Mucosa of descending colon (tissue), 3 donors: ENCODE data around the gene CEP350. TPM values are rescaled to one million over a fixed set of nuclear protein-coding genes. Genes with fewer than 3 reads are reported as not detected.

Source experiments
- ATAC-seq: fragments of 200-7000 bp; cut with Tn5 transposase; one replicate; pipeline ENCODE4 v1.9.1; 2020; ENCODE audit warnings: mild to moderate bottlenecking, moderate library complexity
- DNase-seq, 3 donors: peaks; one replicate each; pipeline ENCODE4 v3.0.0-alpha.2; 2020
- H3K36me3 ChIP-seq: fragments of 200-600 bp; one replicate; pipeline ENCODE4 v1.8.0; 2021; ENCODE audit warnings: low read depth, mild to moderate bottlenecking
- H3K4me1 ChIP-seq: fragments of 200-600 bp; one replicate; pipeline ENCODE4 v1.8.0; 2021; ENCODE audit warnings: low read depth, mild to moderate bottlenecking
- H3K4me3 ChIP-seq: fragments of 200-600 bp; one replicate; pipeline ENCODE4 v1.8.0; 2021; ENCODE audit warnings: mild to moderate bottlenecking
- H3K9me3 ChIP-seq: fragments of 200-600 bp; one replicate; pipeline ENCODE4 v1.8.0; 2021; ENCODE audit warnings: mild to moderate bottlenecking
- CTCF ChIP-seq: fragments of 200-600 bp; IDR thresholded peaks from one replicate; pipeline ENCODE4 v1.8.0; 2022; ENCODE audit warnings: antibody characterized with exemption, mild to moderate bottlenecking
- intact Hi-C, 2 donors: fragments of 100-400 bp; cut with DNase I in 1 of 2; cut with micrococcal nuclease in 1 of 2; formaldehyde crosslinking; loops; one replicate each; pipeline versions ENCODE4 v1.11.0 to v1.11.1; 2022; cut with DNase I, micrococcal nuclease
- total RNA-seq, 3 donors: library from RNA; stranded (reverse); fragmentation: NEBNext Ultra II Directional in 2 of 3; extraction: Animal tissue kit (Norgen Biotek cat#: 25700) in 2 of 3; gene quantifications; one replicate each; pipeline versions ENCODE4 v1.2.1 to v1.2.4, GENCODE V29; 2021 to 2023
- donor health status: DM: no; HTN: no; CAD: no; lungs with moderate emphysema.
- donor health status: DM: no; HTN: no; CAD: no.
- donor health status: DM: no; HTN: yes; CAD: no.

CEP350 gene
- total RNA-seq, 3 donors from 2014 or later = 41.9 to 63.7 (median 53.9) TPM

DNA sequence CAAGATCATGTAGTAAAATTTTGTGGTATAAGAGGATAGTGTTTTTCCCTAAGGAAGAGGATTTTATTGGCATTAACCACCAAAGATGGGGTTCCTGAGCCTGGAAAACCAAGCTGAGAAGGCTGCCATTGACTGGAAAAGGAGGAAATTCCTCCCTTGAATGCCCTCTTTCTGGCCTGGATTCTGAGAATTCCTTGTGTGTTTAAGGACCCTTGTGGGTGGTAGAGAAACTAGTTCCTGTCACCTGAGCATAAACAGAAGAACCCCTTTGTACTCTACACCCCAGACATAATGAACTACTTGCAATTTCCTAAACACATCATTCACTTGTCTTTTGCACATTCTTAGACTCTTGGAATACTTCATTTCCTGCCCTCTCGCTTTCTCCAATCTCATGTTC lies 33.1 kb upstream of the CEP350 start:
- ATAC-seq (no peak), DNase-seq (no peak)
- TF ChIP-seq CTCF = no peak
- H3K4me1 ChIP-seq = no peaks in the 10 kb centered on the region
- no peaks in the 10 kb centered on the region for H3K36me3 ChIP-seq
- intact Hi-C loops = no loop called here
- no peak overlapping the region for H3K4me3 ChIP-seq
- H3K9me3 ChIP-seq = no peaks in the 10 kb centered on the region

DNA sequence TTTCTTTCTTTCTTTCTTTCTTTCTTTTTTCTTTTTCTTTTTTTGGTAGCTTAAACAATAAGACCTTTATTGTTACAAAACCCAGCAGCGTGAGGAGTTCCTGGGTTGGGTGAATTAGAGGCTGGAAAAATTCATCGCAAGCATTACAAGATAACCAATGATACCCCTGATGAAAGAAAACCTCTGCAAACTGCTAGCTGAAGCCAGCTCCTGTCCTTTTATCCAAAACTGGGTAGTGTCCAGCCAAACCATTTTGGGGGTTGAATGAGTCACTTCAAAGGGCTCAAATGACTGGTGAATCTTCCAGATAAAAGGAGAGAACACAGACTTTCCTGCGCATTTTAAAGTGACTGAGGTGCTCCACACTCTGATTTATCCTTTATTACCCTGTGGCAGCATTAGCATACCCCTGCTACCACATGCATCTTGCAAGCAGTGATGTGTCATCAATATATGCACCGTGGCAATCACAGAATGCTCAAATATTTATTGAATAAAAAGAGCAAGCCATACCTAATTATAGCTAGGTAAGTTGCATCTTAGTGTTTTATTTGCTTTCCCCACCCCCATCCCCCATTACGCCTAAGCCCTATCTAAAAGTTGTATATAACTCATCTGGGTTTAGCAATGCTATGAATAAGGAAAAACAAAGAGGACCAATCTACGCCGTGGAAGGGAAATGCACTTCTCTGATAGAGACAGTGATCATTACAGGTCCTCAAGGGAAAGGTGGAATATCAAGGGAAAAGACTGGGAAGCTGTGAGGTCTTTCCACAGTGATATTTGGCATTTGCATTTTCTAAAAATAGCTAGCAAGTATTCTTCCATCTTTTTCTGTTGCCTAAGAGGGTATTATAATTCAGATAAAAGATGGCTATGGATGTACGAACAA lies 32.4 kb upstream of the CEP350 start:
- ATAC-seq (no peak), DNase-seq (no peak)
- intact Hi-C loops = no loop called here
- Histone ChIP-seq H3K9me3 (no peaks in the 10 kb centered on the region), H3K36me3 (no peaks in the 10 kb centered on the region), H3K4me3 (no peak overlapping the region), H3K4me1 (no peaks in the 10 kb centered on the region)
- no peak for TF ChIP-seq CTCF

DNA sequence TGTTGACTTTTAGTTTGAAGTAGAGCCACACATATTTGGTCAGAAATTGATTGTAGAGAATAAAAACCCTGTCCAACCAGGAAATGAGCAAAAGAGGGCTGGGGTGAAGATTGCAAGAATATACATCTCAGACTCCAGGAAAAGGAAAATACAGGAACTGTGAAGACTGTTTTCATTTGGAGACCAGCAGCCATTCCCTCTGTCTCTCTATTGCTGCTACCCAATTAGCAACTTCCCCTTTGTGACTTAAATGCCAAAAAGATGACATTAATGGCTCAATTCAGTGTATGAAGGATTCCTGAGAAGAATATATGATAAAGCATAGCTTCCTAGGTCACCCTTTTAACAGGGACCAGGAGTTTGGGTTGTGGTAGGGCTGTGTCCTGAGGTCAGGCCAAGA lies 31.6 kb upstream of the CEP350 start:
- Histone ChIP-seq H3K4me3 (no peak overlapping the region), H3K4me1 (no peaks in the 10 kb centered on the region), H3K36me3 (no peaks in the 10 kb centered on the region), H3K9me3 (no peaks in the 10 kb centered on the region)
- DNase-seq (no peak), ATAC-seq (no peak)
- no peak for TF ChIP-seq CTCF
- intact Hi-C loops = no loop called here

- intact Hi-C loops = no loop called here
- H3K9me3 ChIP-seq = no peaks in the 10 kb centered on the region
- no peak overlapping the region for H3K4me3 ChIP-seq
- no peaks in the 10 kb centered on the region for H3K4me1 ChIP-seq
- no peaks in the 10 kb centered on the region for H3K36me3 ChIP-seq
- no peak for DNase-seq
- no peak for ATAC-seq
- no peak for TF ChIP-seq CTCF
Observed at GRCh38 chr1:179924268-179924667, 30.3 kb upstream of the CEP350 start.

DNA sequence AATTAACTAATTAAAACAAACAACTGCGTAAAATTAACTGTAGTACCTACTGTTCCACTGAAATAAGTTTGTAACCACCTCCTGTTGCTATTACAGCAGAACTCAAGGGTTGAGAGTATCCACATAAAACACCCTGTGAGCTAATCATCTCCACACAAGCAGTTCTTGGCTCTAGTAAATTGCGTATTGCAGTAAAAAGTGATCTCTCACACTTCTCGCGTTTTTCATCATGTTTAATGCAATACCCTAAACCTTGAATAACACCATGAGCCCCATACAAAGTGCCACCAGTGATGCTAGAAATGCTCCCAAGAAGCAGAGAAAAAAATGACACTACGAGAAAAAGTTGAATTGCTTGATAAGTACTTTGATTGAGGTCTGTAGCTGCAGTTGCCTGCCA lies 29.3 kb upstream of the CEP350 start:
- no peaks in the 10 kb centered on the region for H3K4me1 ChIP-seq
- DNase-seq (no peak), ATAC-seq (no peak)
- TF ChIP-seq CTCF = no peak
- H3K36me3 ChIP-seq = no peaks in the 10 kb centered on the region
- intact Hi-C loops = no loop called here
- no peaks in the 10 kb centered on the region for H3K9me3 ChIP-seq
- H3K4me3 ChIP-seq = no peak overlapping the region
